ENCODE measurements around the gene LBX1. TPM values are rescaled to one million over a fixed set of nuclear protein-coding genes. Genes with fewer than 3 reads are reported as not detected.

LBX1 gene
- total RNA-seq, 4 donors from 2014 or later: not detected

- no peaks in the 10 kb centered on the region for H3K36me3 ChIP-seq
- no peak overlapping the region for H3K4me3 ChIP-seq
- TF ChIP-seq CTCF (IDR thresholded peaks at IDR 0.05) (no peak), POLR2A (IDR thresholded peaks at IDR 0.05) (no peak)
- intact Hi-C loops (cut with DNase I; ENCODE audit: low total_unique reads): no loop called here
- no peak for DNase-seq
- H3K4me1 ChIP-seq: no peaks in the 10 kb centered on the region
- no peaks in the 10 kb centered on the region for H3K27me3 ChIP-seq
- H3K9me3 ChIP-seq: no peaks in the 10 kb centered on the region
- H3K27ac ChIP-seq: no peak overlapping the region
These were observed 34.0 kb upstream of the LBX1 start for GRCh38 chr10:101263150-101263752.

GRCh38 chr10:101262147-101262546 is 32.9 kb upstream of the LBX1 start:
- intact Hi-C loops (cut with DNase I; ENCODE audit: low total_unique reads): no loop called here
- Histone ChIP-seq H3K9me3 (no peaks in the 10 kb centered on the region), H3K36me3 (no peaks in the 10 kb centered on the region), H3K27ac (no peak overlapping the region), H3K4me3 (no peak overlapping the region), H3K4me1 (no peaks in the 10 kb centered on the region), H3K27me3 (no peaks in the 10 kb centered on the region)
- TF ChIP-seq CTCF (IDR thresholded peaks at IDR 0.05): no peak
- TF ChIP-seq POLR2A (IDR thresholded peaks at IDR 0.05): no peak
- no peak for DNase-seq

- H3K4me3 ChIP-seq: no peak overlapping the region
- TF ChIP-seq POLR2A (IDR thresholded peaks at IDR 0.05): no peak
- no peak for TF ChIP-seq CTCF (IDR thresholded peaks at IDR 0.05)
- H3K27me3 ChIP-seq: no peaks in the 10 kb centered on the region
- no peaks in the 10 kb centered on the region for H3K4me1 ChIP-seq
- intact Hi-C loops (cut with DNase I; ENCODE audit: low total_unique reads): no loop called here
- no peaks in the 10 kb centered on the region for H3K9me3 ChIP-seq
- no peak for DNase-seq
- no peaks in the 10 kb centered on the region for H3K36me3 ChIP-seq
- H3K27ac ChIP-seq: no peak overlapping the region
These were observed 32.4 kb upstream of the LBX1 start for GRCh38 chr10:101261702-101262101.

- no peak overlapping the region for H3K4me3 ChIP-seq
- no peak overlapping the region for H3K27ac ChIP-seq
- no peaks in the 10 kb centered on the region for H3K36me3 ChIP-seq
- H3K9me3 ChIP-seq: no peaks in the 10 kb centered on the region
- H3K27me3 ChIP-seq: no peaks in the 10 kb centered on the region
- TF ChIP-seq CTCF (IDR thresholded peaks at IDR 0.05): no peak
- no peak for TF ChIP-seq POLR2A (IDR thresholded peaks at IDR 0.05)
- no peaks in the 10 kb centered on the region for H3K4me1 ChIP-seq
- no peak for DNase-seq
- intact Hi-C loops (cut with DNase I; ENCODE audit: low total_unique reads): no loop called here
These were observed 31.7 kb upstream of the LBX1 start for GRCh38 chr10:101260764-101261481.

GRCh38 chr10:101258179-101258885 is 29.1 kb upstream of the LBX1 start:
- Histone ChIP-seq H3K4me3 (no peak overlapping the region), H3K4me1 (no peaks in the 10 kb centered on the region), H3K36me3 (no peaks in the 10 kb centered on the region), H3K27ac (no peak overlapping the region), H3K9me3 (no peaks in the 10 kb centered on the region), H3K27me3 (no peaks in the 10 kb centered on the region)
- intact Hi-C loops (cut with DNase I; ENCODE audit: low total_unique reads): no loop called here
- no peak for DNase-seq
- no peak for TF ChIP-seq POLR2A (IDR thresholded peaks at IDR 0.05)
- TF ChIP-seq CTCF (IDR thresholded peaks at IDR 0.05): no peak

Measured in uterus (tissue), 4 donors.